HepG2 (cell line): ENCODE measurements around the gene DOHH. TPM values are rescaled to one million over a fixed set of nuclear protein-coding genes. Genes with fewer than 3 reads are reported as not detected.

ENCODE experiments used
- ATM ChIP-seq: fragments of 450-650 bp; IDR thresholded peaks from 2 replicates; pipeline ENCODE4 v1.7.1; 2017; ENCODE audit warnings: mild to moderate bottlenecking, borderline replicate concordance
- BCL6 ChIP-seq: IDR thresholded peaks from 2 replicates; pipeline ENCODE4 v1.6.1; 2016; ENCODE audit warnings: missing genetic modification reagents, missing compliant biosample characterization
- IRF1 ChIP-seq: sonication (generic); formaldehyde crosslinking; IDR thresholded peaks from 2 replicates; pipeline ENCODE4 v1.4.0; 2020; ENCODE audit warnings: low read depth, mild to moderate bottlenecking, missing genetic modification reagents
- KDM1A ChIP-seq: IDR thresholded peaks from 2 replicates; pipeline ENCODE4 v1.6.1; 2016; ENCODE audit warnings: missing compliant biosample characterization
- KDM3A ChIP-seq: IDR thresholded peaks from 2 replicates; pipeline ENCODE4 v1.6.1; 2018; ENCODE audit warnings: low read depth, missing compliant biosample characterization
- KLF13 ChIP-seq: sonication (generic); formaldehyde crosslinking; IDR thresholded peaks from 2 replicates; pipeline ENCODE4 v1.4.0; 2020; ENCODE audit warnings: mild to moderate bottlenecking, missing genetic modification reagents
- MYPOP ChIP-seq: sonication (generic); formaldehyde crosslinking; IDR thresholded peaks from 2 replicates; pipeline ENCODE4 v1.8.1; 2023; ENCODE audit warnings: mild to moderate bottlenecking, moderate library complexity, missing genetic modification reagents
- NR2C2 ChIP-seq: sonication (generic); formaldehyde crosslinking; IDR thresholded peaks from 2 replicates; pipeline ENCODE4 v1.4.0; 2020; ENCODE audit warnings: missing genetic modification reagents, mild to moderate bottlenecking, moderate library complexity, borderline replicate concordance
- PBX2 ChIP-seq: IDR thresholded peaks from 2 replicates; pipeline ENCODE4 v1.6.1; 2016; ENCODE audit warnings: control low read depth
- RELA ChIP-seq: sonication (generic); formaldehyde crosslinking; IDR thresholded peaks from 2 replicates; pipeline ENCODE4 v1.4.0; 2020; ENCODE audit warnings: missing genetic modification reagents
- SAFB2 ChIP-seq: sonication (generic); formaldehyde crosslinking; IDR thresholded peaks from 2 replicates; pipeline ENCODE4 v1.5.1; 2020; ENCODE audit warnings: missing genetic modification reagents, low read depth, mild to moderate bottlenecking, borderline replicate concordance
- SKI ChIP-seq: fragments of 450-650 bp; IDR thresholded peaks from one replicate; pipeline ENCODE4 v1.6.1; 2018; ENCODE audit warnings: mild to moderate bottlenecking; ENCODE audit not compliant: partially characterized antibody
- SMAD1 ChIP-seq: sonication (generic); formaldehyde crosslinking; IDR thresholded peaks from 2 replicates; pipeline ENCODE4 v1.4.0; 2020; ENCODE audit warnings: missing genetic modification reagents, low read depth, mild to moderate bottlenecking, borderline replicate concordance
- TFE3 ChIP-seq: IDR thresholded peaks from 2 replicates; pipeline ENCODE4 v1.6.1; 2016
- YEATS2 ChIP-seq: sonication (generic); formaldehyde crosslinking; IDR thresholded peaks from 2 replicates; pipeline ENCODE4 v1.4.0; 2020; ENCODE audit warnings: missing genetic modification reagents, borderline replicate concordance
- ZBTB42 ChIP-seq: sonication (generic); formaldehyde crosslinking; IDR thresholded peaks from 2 replicates; pipeline ENCODE4 v1.5.0; 2020; ENCODE audit warnings: mild to moderate bottlenecking, missing genetic modification reagents
- ZBTB49 ChIP-seq: sonication (generic); formaldehyde crosslinking; IDR thresholded peaks from 2 replicates; pipeline ENCODE4 v1.4.0; 2020; ENCODE audit warnings: missing genetic modification reagents, borderline replicate concordance
- ZBTB8A ChIP-seq: sonication (generic); formaldehyde crosslinking; IDR thresholded peaks from 2 replicates; pipeline ENCODE4 v1.4.0; 2020; ENCODE audit warnings: mild to moderate bottlenecking, low read depth, missing genetic modification reagents, borderline replicate concordance
- ZNF703 ChIP-seq: sonication (generic); formaldehyde crosslinking; IDR thresholded peaks from 2 replicates; pipeline ENCODE4 v1.5.1; 2020; ENCODE audit warnings: missing genetic modification reagents, mild to moderate bottlenecking, moderate library complexity, borderline replicate concordance
- ZNF75D ChIP-seq: sonication (generic); formaldehyde crosslinking; IDR thresholded peaks from 2 replicates; pipeline ENCODE4 v1.8.1; 2023; ENCODE audit warnings: missing genetic modification reagents, mild to moderate bottlenecking, borderline replicate concordance
- ZNF780A ChIP-seq: sonication (generic); formaldehyde crosslinking; IDR thresholded peaks from 2 replicates; pipeline ENCODE4 v1.8.0; 2022; ENCODE audit warnings: mild to moderate bottlenecking, missing genetic modification reagents, moderate library complexity
- ZSCAN25 ChIP-seq: sonication (generic); formaldehyde crosslinking; IDR thresholded peaks from 2 replicates; pipeline ENCODE4 v1.8.0; 2022; ENCODE audit warnings: mild to moderate bottlenecking, missing genetic modification reagents
- polyA plus RNA-seq, 8 experiments: library from polyadenylated mRNA; depleted of rRNA in 3 of 8; stranded (reverse) in 7 of 8; unstranded in 1 of 8; fragments of >200 nt; fragmentation: Illumina TruSeq in 4 of 8; extraction: Trizol in 4 of 8; gene quantifications; 2 replicates each; pipeline versions ENCODE4 v1.2.1 to v1.2.3, GENCODE V29; 2011 to 2016; ENCODE audit warnings: low read depth in 4 of 8, missing spikeins in 1 of 8, mixed read lengths in 1 of 8; ENCODE audit not compliant: insufficient read depth in 1 of 8
- total RNA-seq, 5 experiments: library from RNA; depleted of rRNA; stranded (reverse); fragments of >200 nt; fragmentation: Illumina TruSeq; extraction: Trizol; gene quantifications; 2 replicates each; pipeline ENCODE4 v1.2.3, GENCODE V29; 2016; ENCODE audit warnings: low read depth in 1 of 5

Gene DOHH
- total and polyA plus RNA-seq, 2 of the 13 experiments (the other 11 are each of a cell fraction or from before 2014, with no cell fraction given): 3.5 to 13.7 TPM

- TF ChIP-seq IRF1: no peak
- peak; percentile 86; the same call in 1 of the 2 replicates for TF ChIP-seq YEATS2 (CRISPR knock-in tag)
- TF ChIP-seq KLF13 (CRISPR knock-in tag): 0 out of 2 replicates have a peak, but pooled peaks have one; percentile 64
- TF ChIP-seq ZBTB42 (CRISPR knock-in tag): no peak
- TF ChIP-seq PBX2 (CRISPR knock-in tag): no peak
- TF ChIP-seq TFE3 (CRISPR knock-in tag): no peak
- TF ChIP-seq MYPOP (CRISPR knock-in tag): 0 out of 2 replicates have a peak, but pooled peaks have one; percentile 24
- no peak; the same call in 1 of the 2 replicates for TF ChIP-seq SAFB2
- TF ChIP-seq ZNF75D (CRISPR knock-in tag): no peak
- TF ChIP-seq SMAD1 (CRISPR knock-in tag): no peak
- TF ChIP-seq ZSCAN25 (CRISPR knock-in tag): no peak
- TF ChIP-seq RELA (CRISPR knock-in tag): no peak
- TF ChIP-seq ZBTB49 (CRISPR knock-in tag): no peak
- TF ChIP-seq KDM3A (CRISPR knock-in tag): no peak; the same call in 1 of the 2 replicates
- TF ChIP-seq SKI: peak; percentile 36
- TF ChIP-seq ZBTB8A (CRISPR knock-in tag): no peak
- TF ChIP-seq KDM1A (CRISPR knock-in tag): no peak
- peak; percentile 68; the same call in 1 of the 2 replicates for TF ChIP-seq NR2C2 (CRISPR knock-in tag)
- TF ChIP-seq ZNF703: no peak
- peak; percentile 45 for TF ChIP-seq BCL6 (CRISPR knock-in tag)
- no peak for TF ChIP-seq ZNF780A (CRISPR knock-in tag)
- no peak for TF ChIP-seq ATM
These were observed 5.3 kb upstream of the DOHH start, which contains the start of gene FZR1 (continued) for GRCh38 chr19:3505598-3506383.
